Smooth muscle cell (in vitro differentiated cells): ENCODE results near the gene CLK4. TPM values are rescaled to one million over a fixed set of nuclear protein-coding genes. Genes with fewer than 3 reads are reported as not detected.

Source experiments
- DNase-seq: peaks from one replicate; lab custom pipeline; 2025; ENCODE audit not compliant: unreplicated experiment; lab: John Stamatoyannopoulos, UW
- H2AFZ ChIP-seq: fragments of 200-600 bp; sonication (generic); 2 replicates; pipeline ENCODE4 v1.6.0; 2016; ENCODE audit warnings: antibody characterized with exemption, low read depth, mild to moderate bottlenecking
- H3F3A ChIP-seq: fragments of 200-600 bp; sonication (generic); 2 replicates; pipeline ENCODE4 v1.6.0; 2017; ENCODE audit warnings: antibody characterized with exemption, low read depth
- H3K27ac ChIP-seq: fragments of 200-600 bp; sonication (generic); 2 replicates; pipeline ENCODE4 v1.5.1; 2016; ENCODE audit warnings: low read depth, mild to moderate bottlenecking
- H3K27me3 ChIP-seq: fragments of 200-600 bp; sonication (generic); 2 replicates; pipeline ENCODE4 v1.6.1; 2016; ENCODE audit warnings: low read depth, mild to moderate bottlenecking
- H3K36me3 ChIP-seq: fragments of 200-600 bp; sonication (generic); 2 replicates; pipeline ENCODE4 v1.5.1; 2016; ENCODE audit warnings: low read depth
- H3K4me1 ChIP-seq: fragments of 200-600 bp; sonication (generic); 2 replicates; pipeline ENCODE4 v1.5.1; 2016; ENCODE audit warnings: low read depth
- H3K4me2 ChIP-seq: fragments of 200-600 bp; sonication (generic); 2 replicates; pipeline ENCODE4 v1.6.0; 2016; ENCODE audit warnings: mild to moderate bottlenecking
- H3K4me3 ChIP-seq: fragments of 200-600 bp; sonication (generic); 2 replicates; pipeline ENCODE4 v1.5.1; 2016; ENCODE audit warnings: mild to moderate bottlenecking
- H3K79me2 ChIP-seq: fragments of 200-600 bp; sonication (generic); 2 replicates; pipeline ENCODE4 v1.6.0; 2016; ENCODE audit warnings: low read depth, mild to moderate bottlenecking
- H3K9ac ChIP-seq: fragments of 200-600 bp; sonication (generic); 2 replicates; pipeline ENCODE4 v1.6.0; 2016; ENCODE audit warnings: low read depth
- H3K9me3 ChIP-seq: fragments of 200-600 bp; sonication (generic); replicated peaks from 2 replicates; pipeline ENCODE4 v1.5.1; 2016; ENCODE audit warnings: low read depth
- H4K20me1 ChIP-seq: fragments of 200-600 bp; sonication (generic); 2 replicates; pipeline ENCODE4 v1.6.0; 2016; ENCODE audit warnings: low read depth
- WGBS: methylation state at CpG from one replicate; pipeline ENCODE4 v1.1.7; 2016; ENCODE audit warnings: low lambda C conversion rate; 5-methylcytosine and 5-hydroxymethylcytosine counted together
- polyA plus RNA-seq: library from polyadenylated mRNA; unstranded; fragments of >200 nt; fragmentation: Nextera tagmentation; extraction: Ambion mirVana; gene quantifications from 2 replicates; pipeline ENCODE4 v1.2.1, GENCODE V29; 2016
- total RNA-seq: library from RNA; depleted of rRNA; stranded (reverse); fragments of >200 nt; gene quantifications from 2 replicates; pipeline ENCODE4 v1.2.3, GENCODE V29; 2014
- TF ChIP-seq, protein P1 (sequence below): fragments of 200-600 bp; sonication (generic); IDR thresholded peaks from 2 replicates; pipeline ENCODE4 v1.5.1; 2017; ENCODE audit warnings: borderline replicate concordance, mild to moderate bottlenecking, antibody characterized with exemption; ENCODE audit not compliant: insufficient read depth, poor library complexity, severe bottlenecking

CLK4 gene
- total and polyA plus RNA-seq, 2 experiments from 2014 or later = 10.3 to 25.7 TPM

DNA sequence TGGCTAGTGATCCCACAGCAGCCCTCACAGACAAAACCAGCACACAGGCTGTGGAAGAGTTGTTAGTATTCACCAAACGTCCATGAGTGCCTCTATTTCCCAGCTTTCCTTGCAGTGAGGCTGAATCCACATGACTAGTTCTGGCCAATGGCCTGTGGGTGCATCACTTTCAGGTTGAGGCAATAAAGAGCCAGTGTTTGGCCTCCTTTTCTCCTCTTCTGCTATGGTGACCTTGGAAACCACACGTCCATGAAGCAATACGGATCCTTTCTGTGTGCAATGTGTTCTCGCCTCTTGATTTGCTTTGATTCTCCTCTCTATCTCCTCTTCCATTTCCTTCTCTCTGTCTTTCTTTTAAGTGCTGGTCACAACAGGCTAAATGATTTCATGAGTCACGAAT is 23.4 kb upstream of the CLK4 start:
- Histone ChIP-seq H3K9me3 (no peaks in the 10 kb centered on the region), H3K27me3 (no peaks in the 10 kb centered on the region), H3K27ac (peak overlapping the region; percentile 19), H3K36me3 (no peaks in the 10 kb centered on the region), H3F3A (no peaks in the 10 kb centered on the region), H3K9ac (no peak overlapping the region), H2AFZ (no peak overlapping the region), H3K4me2 (no peak overlapping the region), H3K4me3 (no peak overlapping the region), H3K4me1 (no peaks in the 10 kb centered on the region), H4K20me1 (no peaks in the 10 kb centered on the region), H3K79me2 (no peaks in the 10 kb centered on the region)
- TF ChIP-seq, protein P1, sequence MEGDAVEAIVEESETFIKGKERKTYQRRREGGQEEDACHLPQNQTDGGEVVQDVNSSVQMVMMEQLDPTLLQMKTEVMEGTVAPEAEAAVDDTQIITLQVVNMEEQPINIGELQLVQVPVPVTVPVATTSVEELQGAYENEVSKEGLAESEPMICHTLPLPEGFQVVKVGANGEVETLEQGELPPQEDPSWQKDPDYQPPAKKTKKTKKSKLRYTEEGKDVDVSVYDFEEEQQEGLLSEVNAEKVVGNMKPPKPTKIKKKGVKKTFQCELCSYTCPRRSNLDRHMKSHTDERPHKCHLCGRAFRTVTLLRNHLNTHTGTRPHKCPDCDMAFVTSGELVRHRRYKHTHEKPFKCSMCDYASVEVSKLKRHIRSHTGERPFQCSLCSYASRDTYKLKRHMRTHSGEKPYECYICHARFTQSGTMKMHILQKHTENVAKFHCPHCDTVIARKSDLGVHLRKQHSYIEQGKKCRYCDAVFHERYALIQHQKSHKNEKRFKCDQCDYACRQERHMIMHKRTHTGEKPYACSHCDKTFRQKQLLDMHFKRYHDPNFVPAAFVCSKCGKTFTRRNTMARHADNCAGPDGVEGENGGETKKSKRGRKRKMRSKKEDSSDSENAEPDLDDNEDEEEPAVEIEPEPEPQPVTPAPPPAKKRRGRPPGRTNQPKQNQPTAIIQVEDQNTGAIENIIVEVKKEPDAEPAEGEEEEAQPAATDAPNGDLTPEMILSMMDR = no peak
- 68% methylated on average over 5 of the region's 5 CpGs for WGBS
- no peak for DNase-seq

DNA sequence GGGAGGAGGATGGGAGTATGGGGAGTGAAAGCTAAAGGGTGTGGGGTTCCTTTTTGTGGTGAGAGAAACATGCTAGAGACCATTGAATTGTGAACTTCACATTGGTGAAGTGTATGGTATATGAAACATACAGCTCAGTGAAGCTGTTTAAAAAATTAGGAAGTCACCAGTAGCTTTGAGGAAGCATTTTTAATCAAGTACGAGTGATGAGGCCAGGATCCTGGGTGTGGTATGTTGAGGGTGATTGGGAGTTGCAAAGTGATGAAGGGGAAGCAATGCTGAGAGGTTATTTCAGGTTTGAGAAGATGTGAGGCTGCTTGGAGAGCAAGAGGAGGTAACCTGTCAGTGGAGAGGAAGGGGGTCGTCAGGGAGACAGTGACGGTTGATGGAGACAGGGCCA is 22.7 kb upstream of the CLK4 start:
- Histone ChIP-seq H3K27me3 (no peaks in the 10 kb centered on the region), H3K27ac (no peak overlapping the region), H3F3A (no peaks in the 10 kb centered on the region), H3K79me2 (no peaks in the 10 kb centered on the region), H3K9ac (no peak overlapping the region), H3K9me3 (no peaks in the 10 kb centered on the region), H3K36me3 (no peaks in the 10 kb centered on the region), H4K20me1 (no peaks in the 10 kb centered on the region), H3K4me1 (no peaks in the 10 kb centered on the region), H3K4me2 (no peak overlapping the region), H3K4me3 (no peak overlapping the region), H2AFZ (no peak overlapping the region)
- TF ChIP-seq, protein P1 = no peak
- DNase-seq = no peak
- 90% methylated on average over 3 of the region's 3 CpGs for WGBS

DNA sequence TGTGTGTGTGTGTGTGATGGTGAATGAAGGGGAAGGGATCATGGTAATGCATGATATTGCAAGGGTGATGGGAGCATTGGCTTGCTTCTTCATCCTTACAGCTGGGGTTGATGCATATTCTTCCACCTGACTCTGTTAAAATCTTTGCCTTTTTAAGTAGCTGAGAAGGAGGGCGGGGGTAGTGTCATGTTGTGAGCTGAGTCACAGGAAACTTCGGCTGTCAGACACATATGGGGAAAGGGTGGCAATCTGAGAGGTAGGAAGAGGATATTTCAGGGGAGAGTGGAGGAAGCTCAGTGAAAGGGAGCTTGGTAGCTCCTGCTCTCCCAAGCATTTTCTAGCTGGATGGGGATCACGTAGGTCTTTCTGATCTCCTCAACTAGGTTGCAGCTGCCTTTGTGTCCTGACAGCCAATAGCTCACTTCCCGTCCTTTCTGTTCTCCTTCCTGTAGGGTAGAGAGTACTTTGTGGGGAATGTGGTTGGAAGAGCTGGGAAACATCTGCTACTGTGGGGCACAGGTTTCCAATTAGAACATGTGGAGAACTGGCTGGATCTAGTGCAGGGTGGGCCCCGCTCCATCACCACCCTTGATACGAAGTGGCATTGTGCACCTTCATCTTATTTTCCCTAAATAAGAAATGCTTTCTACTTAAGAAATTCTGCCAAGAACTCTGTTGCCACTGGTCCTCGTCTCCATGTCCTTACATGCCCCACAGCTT is 18.1 kb upstream of the CLK4 start:
- H3K27me3 ChIP-seq = no peaks in the 10 kb centered on the region
- H3K79me2 ChIP-seq = no peaks in the 10 kb centered on the region
- no peaks in the 10 kb centered on the region for H4K20me1 ChIP-seq
- peaks cover 8% of the 10 kb centered on the region for H3F3A ChIP-seq
- no peak overlapping the region for H2AFZ ChIP-seq
- TF ChIP-seq, protein P1 = no peak
- H3K4me1 ChIP-seq = no peaks in the 10 kb centered on the region
- no peaks in the 10 kb centered on the region for H3K36me3 ChIP-seq
- no peak overlapping the region for H3K27ac ChIP-seq
- no peaks in the 10 kb centered on the region for H3K9me3 ChIP-seq
- H3K9ac ChIP-seq = no peak overlapping the region
- no peak for DNase-seq
- no peak overlapping the region for H3K4me3 ChIP-seq
- WGBS = 70% methylated on average over 7 of the region's 7 CpGs
- H3K4me2 ChIP-seq = no peak overlapping the region
